Activated naive CD4-positive, alpha-beta T cell (primary cell): Measurements from ENCODE around the gene ZAP70.
"Not testable (repeated sequence)": the region's sequence is repeated elsewhere in the genome, so short reads cannot be mapped to it uniquely, and the experiment has no call there.

ENCODE experiments used
- DNase-seq, 4 experiments: peaks; one replicate each; lab custom pipeline; 2025; lab: John Stamatoyannopoulos, UW

The ZAP70 gene

GRCh38 chr2:97713296-97714083, at the start of gene ZAP70:
Gene ZAP70, plus strand, starts transcription at chr2:97713576. Its CDS starts 10,461 bp downstream, at chr2:97724037.
- DNase-seq, result peak in 2 of 4 experiments; percentile 54 to 59

GRCh38 chr2:97663626-97663961, 49.8 kb upstream of the ZAP70 start:
- DNase-seq, result no peak

GRCh38 chr2:97663962-97664635, 49.3 kb upstream of the ZAP70 start, which contains the start of gene ACTR1B:
Gene ACTR1B, minus strand, starts transcription at chr2:97664044. Its CDS starts 154 bp downstream, at chr2:97663890.
- DNase-seq, result peak; percentile 91 to 96 (median 93)

GRCh38 chr2:97664636-97664970, 48.8 kb upstream of the ZAP70 start:
- DNase-seq, result no peak

GRCh38 chr2:97669448-97669847, 43.9 kb upstream of the ZAP70 start, which contains the start of gene C2orf92:
Gene C2orf92, plus strand, starts transcription at chr2:97669713. Its CDS starts 76 bp downstream, at chr2:97669789.
- no peak for DNase-seq

- no peak for DNase-seq
Observed at GRCh38 chr2:97670471-97670870, 42.9 kb upstream of the ZAP70 start.

GRCh38 chr2:97671526-97671925, 41.9 kb upstream of the ZAP70 start:
- no peak for DNase-seq

- DNase-seq, result not testable (repeated sequence)
Observed at GRCh38 chr2:97672606-97673140, 40.7 kb upstream of the ZAP70 start.

GRCh38 chr2:97673182-97673914, 40.0 kb upstream of the ZAP70 start:
- no peak for DNase-seq

GRCh38 chr2:97673915-97674283, 39.5 kb upstream of the ZAP70 start:
- DNase-seq, result no peak

GRCh38 chr2:97675430-97676113, 37.8 kb upstream of the ZAP70 start:
- DNase-seq, result no peak

- no peak for DNase-seq
Observed at GRCh38 chr2:97676620-97677019, 36.8 kb upstream of the ZAP70 start.

GRCh38 chr2:97677480-97677879, 35.9 kb upstream of the ZAP70 start:
- no peak for DNase-seq

- no peak for DNase-seq
Observed at GRCh38 chr2:97678298-97678697, 35.1 kb upstream of the ZAP70 start.

GRCh38 chr2:97687235-97687634, 26.1 kb upstream of the ZAP70 start:
- not testable (repeated sequence) for DNase-seq

- DNase-seq, result no peak
Observed at GRCh38 chr2:97688062-97688827, 25.1 kb upstream of the ZAP70 start.

- DNase-seq, result no peak
Observed at GRCh38 chr2:97691166-97691565, 22.2 kb upstream of the ZAP70 start.

GRCh38 chr2:97693476-97693875, 19.9 kb upstream of the ZAP70 start:
- no peak for DNase-seq

GRCh38 chr2:97695744-97696143, 17.6 kb upstream of the ZAP70 start:
- DNase-seq, result no peak

- DNase-seq, result peak; percentile 94 to 96 (median 95)
Observed at GRCh38 chr2:97697252-97698235, 15.8 kb upstream of the ZAP70 start.
